Neural cell (in vitro differentiated cells): Measurements from ENCODE around the gene FAM170B. TPM values are rescaled to one million over a fixed set of nuclear protein-coding genes. Genes with fewer than 3 reads are reported as not detected.

Source experiments
- H2AFZ ChIP-seq: fragments of 200-600, 300-800 bp; sonication (generic), shearing (Covaris generic); 2 replicates; pipeline ENCODE4 v1.6.0; 2014; ENCODE audit warnings: low read depth, mild to moderate bottlenecking, antibody characterized with exemption, low read length, moderate library complexity
- H3F3A ChIP-seq: fragments of 200-600 bp; shearing (Covaris generic); 2 replicates; pipeline ENCODE4 v1.6.1; 2016; ENCODE audit warnings: mild to moderate bottlenecking, moderate library complexity, mixed read lengths, antibody characterized with exemption, low read length; ENCODE audit not compliant: insufficient read depth, poor library complexity, severe bottlenecking
- H3K27ac ChIP-seq: fragments of 200-600, 300-800 bp; sonication (generic), shearing (Covaris generic); 2 replicates; pipeline ENCODE4 v1.5.1; 2014; ENCODE audit warnings: mild to moderate bottlenecking, low read length, moderate library complexity
- H3K27me3 ChIP-seq: fragments of 300-800, 200-600 bp; sonication (generic), shearing (Covaris generic); 2 replicates; pipeline ENCODE4 v1.6.0; 2014; ENCODE audit warnings: mild to moderate bottlenecking, low read depth, low read length, moderate library complexity; ENCODE audit not compliant: insufficient read depth
- H3K36me3 ChIP-seq: fragments of 300-800, 200-600 bp; sonication (generic), shearing (Covaris generic); 2 replicates; pipeline ENCODE4 v1.5.1; 2014; ENCODE audit warnings: mild to moderate bottlenecking, antibody characterized with exemption, low read length, moderate library complexity; ENCODE audit not compliant: insufficient read depth
- H3K4me2 ChIP-seq: fragments of 300-800, 200-600 bp; sonication (generic), shearing (Covaris generic); 2 replicates; pipeline ENCODE4 v1.6.0; 2014; ENCODE audit warnings: mild to moderate bottlenecking, low read length
- H3K4me3 ChIP-seq: fragments of 300-800, 200-600 bp; sonication (generic), shearing (Covaris generic); 2 replicates; pipeline ENCODE4 v1.5.1; 2014; ENCODE audit warnings: mild to moderate bottlenecking, low read length, moderate library complexity
- H3K79me2 ChIP-seq: fragments of 200-600 bp; shearing (Covaris generic); replicated peaks from 2 replicates; pipeline ENCODE4 v1.6.0; 2014; ENCODE audit warnings: mild to moderate bottlenecking, low read length, moderate library complexity; ENCODE audit not compliant: insufficient read depth
- H3K9ac ChIP-seq: fragments of 300-800, 200-600 bp; sonication (generic), shearing (Covaris generic); 2 replicates; pipeline ENCODE4 v1.6.1; 2016; ENCODE audit warnings: mild to moderate bottlenecking, low read length, mixed read lengths
- H3K9me2 ChIP-seq: fragments of 200-600 bp; shearing (Covaris generic); 2 replicates; pipeline ENCODE4 v1.6.1; 2016; ENCODE audit warnings: mild to moderate bottlenecking, low read length, mixed read lengths; ENCODE audit not compliant: insufficient read depth
- H3K9me3 ChIP-seq: fragments of 200-600, 300-800 bp; sonication (generic), shearing (Covaris generic); 2 replicates; pipeline ENCODE4 v1.6.1; 2016; ENCODE audit warnings: mild to moderate bottlenecking, mixed run types, low read length, moderate library complexity, mixed read lengths
- H4K20me1 ChIP-seq: fragments of 200-600 bp; shearing (Covaris generic); 2 replicates; pipeline ENCODE4 v1.6.1; 2016; ENCODE audit warnings: mild to moderate bottlenecking, mixed run types; ENCODE audit not compliant: insufficient read depth
- EP300 ChIP-seq: fragments of 450-650 bp; conservative IDR thresholded peaks from 2 replicates; pipeline ENCODE4 v1.6.1; 2014; ENCODE audit warnings: antibody characterized with exemption, mild to moderate bottlenecking, moderate library complexity; ENCODE audit not compliant: poor library complexity, severe bottlenecking
- EZH2 ChIP-seq: fragments of 200-600, 300-800 bp; shearing (Covaris generic), sonication (generic); IDR thresholded peaks from 2 replicates; pipeline ENCODE4 v1.6.1; 2014; ENCODE audit warnings: antibody characterized with exemption, low read length, borderline replicate concordance, mild to moderate bottlenecking; ENCODE audit not compliant: insufficient read depth, poor library complexity, severe bottlenecking
- MXI1 ChIP-seq: fragments of 450-650 bp; conservative IDR thresholded peaks from 2 replicates; pipeline ENCODE4 v1.6.1; 2014; ENCODE audit warnings: antibody characterized with exemption, mild to moderate bottlenecking; ENCODE audit not compliant: poor library complexity, severe bottlenecking
- POLR2AphosphoS5 ChIP-seq: IDR thresholded peaks from 2 replicates; pipeline ENCODE4 v1.6.1; 2012
- RAD21 ChIP-seq: fragments of 450-650 bp; conservative IDR thresholded peaks from 2 replicates; pipeline ENCODE4 v1.6.1; 2014; ENCODE audit warnings: antibody characterized with exemption, mild to moderate bottlenecking, moderate library complexity
- SMC3 ChIP-seq: fragments of 450-650 bp; conservative IDR thresholded peaks from 2 replicates; pipeline ENCODE4 v1.6.1; 2014; ENCODE audit warnings: antibody characterized with exemption, mild to moderate bottlenecking, moderate library complexity; ENCODE audit not compliant: poor library complexity
- TAF1 ChIP-seq: IDR thresholded peaks from 2 replicates; pipeline ENCODE4 v1.6.1; 2012; ENCODE audit warnings: low read depth
- polyA plus RNA-seq: library from polyadenylated mRNA; depleted of rRNA; stranded (reverse); fragments of >200 nt; gene quantifications from 2 replicates; pipeline ENCODE4 v1.2.3, GENCODE V29; 2014
- TF ChIP-seq, protein P1 (sequence below): IDR thresholded peaks from 2 replicates; pipeline ENCODE4 v1.6.1; 2012; ENCODE audit warnings: borderline replicate concordance
- TF ChIP-seq, protein P2 (sequence below): fragments of 450-650 bp; IDR thresholded peaks from 2 replicates; pipeline ENCODE4 v1.5.1; 2014; ENCODE audit warnings: antibody characterized with exemption, mild to moderate bottlenecking, moderate library complexity; ENCODE audit not compliant: poor library complexity, severe bottlenecking

FAM170B gene
- polyA plus RNA-seq, 1 donor from 2014 or later: not detected

DNA sequence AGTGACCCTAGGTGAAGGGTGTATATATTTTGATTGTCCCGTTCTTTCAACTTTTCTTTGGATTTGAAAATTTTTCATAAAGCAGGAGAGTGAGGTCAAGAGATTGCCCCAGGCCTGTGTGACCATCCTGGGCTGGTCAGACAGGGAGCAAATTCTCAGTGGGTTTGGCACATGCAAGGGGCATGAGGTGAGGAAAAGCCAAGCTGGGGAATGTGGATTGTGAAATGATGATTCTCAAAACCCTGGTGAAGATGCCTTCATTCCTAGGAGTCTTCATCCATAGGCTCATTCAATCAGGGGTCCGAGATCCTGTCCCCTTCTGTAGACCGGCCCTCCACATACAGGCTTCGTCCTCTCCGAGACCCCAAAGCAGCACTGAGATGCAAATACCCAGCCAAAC lies 27.0 kb upstream of the FAM170B start:
- TF ChIP-seq, protein P1, sequence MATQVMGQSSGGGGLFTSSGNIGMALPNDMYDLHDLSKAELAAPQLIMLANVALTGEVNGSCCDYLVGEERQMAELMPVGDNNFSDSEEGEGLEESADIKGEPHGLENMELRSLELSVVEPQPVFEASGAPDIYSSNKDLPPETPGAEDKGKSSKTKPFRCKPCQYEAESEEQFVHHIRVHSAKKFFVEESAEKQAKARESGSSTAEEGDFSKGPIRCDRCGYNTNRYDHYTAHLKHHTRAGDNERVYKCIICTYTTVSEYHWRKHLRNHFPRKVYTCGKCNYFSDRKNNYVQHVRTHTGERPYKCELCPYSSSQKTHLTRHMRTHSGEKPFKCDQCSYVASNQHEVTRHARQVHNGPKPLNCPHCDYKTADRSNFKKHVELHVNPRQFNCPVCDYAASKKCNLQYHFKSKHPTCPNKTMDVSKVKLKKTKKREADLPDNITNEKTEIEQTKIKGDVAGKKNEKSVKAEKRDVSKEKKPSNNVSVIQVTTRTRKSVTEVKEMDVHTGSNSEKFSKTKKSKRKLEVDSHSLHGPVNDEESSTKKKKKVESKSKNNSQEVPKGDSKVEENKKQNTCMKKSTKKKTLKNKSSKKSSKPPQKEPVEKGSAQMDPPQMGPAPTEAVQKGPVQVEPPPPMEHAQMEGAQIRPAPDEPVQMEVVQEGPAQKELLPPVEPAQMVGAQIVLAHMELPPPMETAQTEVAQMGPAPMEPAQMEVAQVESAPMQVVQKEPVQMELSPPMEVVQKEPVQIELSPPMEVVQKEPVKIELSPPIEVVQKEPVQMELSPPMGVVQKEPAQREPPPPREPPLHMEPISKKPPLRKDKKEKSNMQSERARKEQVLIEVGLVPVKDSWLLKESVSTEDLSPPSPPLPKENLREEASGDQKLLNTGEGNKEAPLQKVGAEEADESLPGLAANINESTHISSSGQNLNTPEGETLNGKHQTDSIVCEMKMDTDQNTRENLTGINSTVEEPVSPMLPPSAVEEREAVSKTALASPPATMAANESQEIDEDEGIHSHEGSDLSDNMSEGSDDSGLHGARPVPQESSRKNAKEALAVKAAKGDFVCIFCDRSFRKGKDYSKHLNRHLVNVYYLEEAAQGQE: no peak
- TF ChIP-seq EZH2: no peak
- Histone ChIP-seq H2AFZ (no peak overlapping the region), H3K27ac (no peak overlapping the region), H3K9ac (no peak overlapping the region), H3K79me2 (no peaks in the 10 kb centered on the region), H3K4me2 (no peak overlapping the region), H4K20me1 (no peaks in the 10 kb centered on the region), H3F3A (no peaks in the 10 kb centered on the region), H3K9me2 (no peaks in the 10 kb centered on the region), H3K36me3 (no peaks in the 10 kb centered on the region), H3K4me3 (no peak overlapping the region), H3K9me3 (no peaks in the 10 kb centered on the region), H3K27me3 (no peaks in the 10 kb centered on the region)

DNA sequence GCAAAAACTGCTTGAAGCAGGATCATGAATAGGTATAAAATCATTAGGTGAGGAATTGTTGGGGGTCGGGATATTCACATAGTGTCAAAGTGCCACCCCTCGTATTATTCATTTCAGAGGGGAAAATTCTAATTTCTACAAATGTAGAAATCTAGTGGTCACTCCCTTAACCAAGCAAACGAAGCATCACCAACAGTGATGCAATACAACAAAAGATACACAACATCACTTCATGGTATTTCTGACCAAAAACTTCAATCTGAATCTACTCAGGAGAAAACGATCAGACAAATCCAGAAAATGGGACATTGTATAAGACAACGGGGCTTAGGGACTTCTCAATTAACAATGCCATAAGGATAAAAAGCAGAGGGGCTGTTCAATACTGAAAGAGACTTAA lies 26.3 kb upstream of the FAM170B start:
- Histone ChIP-seq H3K4me3 (no peak overlapping the region), H3K9me3 (no peaks in the 10 kb centered on the region), H2AFZ (no peak overlapping the region), H3K9me2 (no peaks in the 10 kb centered on the region), H3K36me3 (no peaks in the 10 kb centered on the region), H3F3A (no peaks in the 10 kb centered on the region), H3K27me3 (no peaks in the 10 kb centered on the region), H3K9ac (no peak overlapping the region), H3K79me2 (no peaks in the 10 kb centered on the region), H3K4me2 (no peak overlapping the region), H4K20me1 (no peaks in the 10 kb centered on the region), H3K27ac (no peak overlapping the region)
- no peak for TF ChIP-seq SMC3
- TF ChIP-seq TAF1: no peak
- TF ChIP-seq, protein P2, sequence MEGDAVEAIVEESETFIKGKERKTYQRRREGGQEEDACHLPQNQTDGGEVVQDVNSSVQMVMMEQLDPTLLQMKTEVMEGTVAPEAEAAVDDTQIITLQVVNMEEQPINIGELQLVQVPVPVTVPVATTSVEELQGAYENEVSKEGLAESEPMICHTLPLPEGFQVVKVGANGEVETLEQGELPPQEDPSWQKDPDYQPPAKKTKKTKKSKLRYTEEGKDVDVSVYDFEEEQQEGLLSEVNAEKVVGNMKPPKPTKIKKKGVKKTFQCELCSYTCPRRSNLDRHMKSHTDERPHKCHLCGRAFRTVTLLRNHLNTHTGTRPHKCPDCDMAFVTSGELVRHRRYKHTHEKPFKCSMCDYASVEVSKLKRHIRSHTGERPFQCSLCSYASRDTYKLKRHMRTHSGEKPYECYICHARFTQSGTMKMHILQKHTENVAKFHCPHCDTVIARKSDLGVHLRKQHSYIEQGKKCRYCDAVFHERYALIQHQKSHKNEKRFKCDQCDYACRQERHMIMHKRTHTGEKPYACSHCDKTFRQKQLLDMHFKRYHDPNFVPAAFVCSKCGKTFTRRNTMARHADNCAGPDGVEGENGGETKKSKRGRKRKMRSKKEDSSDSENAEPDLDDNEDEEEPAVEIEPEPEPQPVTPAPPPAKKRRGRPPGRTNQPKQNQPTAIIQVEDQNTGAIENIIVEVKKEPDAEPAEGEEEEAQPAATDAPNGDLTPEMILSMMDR: no peak
- TF ChIP-seq MXI1: no peak
- no peak for TF ChIP-seq POLR2AphosphoS5
- no peak for TF ChIP-seq EP300
- no peak for TF ChIP-seq EZH2
- TF ChIP-seq RAD21: no peak
- TF ChIP-seq, protein P1: no peak
